HG03064 (cell line): ENCODE results near the gene ZBTB37.
"Not testable (repeated sequence)": the region's sequence is repeated elsewhere in the genome, so short reads cannot be mapped to it uniquely, and the experiment has no call there.

Experiments used
- ATAC-seq: cut with Tn5 transposase; IDR thresholded peaks from one replicate; pipeline ENCODE4 v1.9.1; 2021; ENCODE audit warnings: low read depth; ENCODE audit not compliant: unreplicated experiment

ZBTB37 gene

GRCh38 chr1:173864179-173864867 lies 3.9 kb upstream of the ZBTB37 start:
- ATAC-seq, result no peak

GRCh38 chr1:173865468-173866164 lies 2.6 kb upstream of the ZBTB37 start:
- no peak for ATAC-seq

GRCh38 chr1:173866413-173867115 lies 1.6 kb upstream of the ZBTB37 start:
- no peak for ATAC-seq

GRCh38 chr1:173867141-173867752 lies 933 bp upstream of the ZBTB37 start:
- ATAC-seq, result no peak

GRCh38 chr1:173867753-173868265 lies 371 bp upstream of the ZBTB37 start, which contains the start of gene GAS5:
GAS5 (minus strand) TSS chr1:173867989.
- ATAC-seq, result peak; percentile 57

- no peak for ATAC-seq
Measured at GRCh38 chr1:173869021-173869359, 810 bp downstream of the ZBTB37 start.

GRCh38 chr1:173870252-173871075 lies 2.3 kb downstream of the ZBTB37 start:
- no peak for ATAC-seq

GRCh38 chr1:173871091-173871490 lies 2.9 kb downstream of the ZBTB37 start:
- ATAC-seq, result no peak

GRCh38 chr1:173871500-173871899 lies 3.3 kb downstream of the ZBTB37 start:
- ATAC-seq, result no peak

GRCh38 chr1:173876732-173877131 lies 8.6 kb downstream of the ZBTB37 start:
- no peak for ATAC-seq

- no peak for ATAC-seq
Measured at GRCh38 chr1:173878251-173878650, 10.1 kb downstream of the ZBTB37 start.

GRCh38 chr1:173881117-173881516 lies 12.9 kb downstream of the ZBTB37 start:
- ATAC-seq, result not testable (repeated sequence)

GRCh38 chr1:173884701-173885100 lies 16.5 kb downstream of the ZBTB37 start:
- no peak for ATAC-seq

- ATAC-seq, result no peak
Measured at GRCh38 chr1:173886746-173887611, 18.8 kb downstream of the ZBTB37 start.

- no peak for ATAC-seq
Measured at GRCh38 chr1:173887627-173888026, 19.4 kb downstream of the ZBTB37 start.

GRCh38 chr1:173888749-173889148 lies 20.6 kb downstream of the ZBTB37 start:
- no peak for ATAC-seq

- no peak for ATAC-seq
Measured at GRCh38 chr1:173889885-173890284, 21.7 kb downstream of the ZBTB37 start.

GRCh38 chr1:173893611-173894010 lies 25.4 kb downstream of the ZBTB37 start:
- no peak for ATAC-seq

GRCh38 chr1:173894189-173894588 lies 26.0 kb downstream of the ZBTB37 start:
- ATAC-seq, result no peak
